ENCODE results near the gene CACNA2D2.
A peak's percentile ranks its signal among the peaks of the same experiment; 100 is the strongest.
"Not testable (repeated sequence)": the region's sequence is repeated elsewhere in the genome, so short reads cannot be mapped to it uniquely, and the experiment has no call there.

Gene CACNA2D2

GRCh38 chr3:50525987-50526386 is 22.6 kb upstream of the CACNA2D2 start:
- no peak for DNase-seq

- peak; percentile 4 for DNase-seq
Measured at GRCh38 chr3:50525191-50525910, 21.9 kb upstream of the CACNA2D2 start.

DNA sequence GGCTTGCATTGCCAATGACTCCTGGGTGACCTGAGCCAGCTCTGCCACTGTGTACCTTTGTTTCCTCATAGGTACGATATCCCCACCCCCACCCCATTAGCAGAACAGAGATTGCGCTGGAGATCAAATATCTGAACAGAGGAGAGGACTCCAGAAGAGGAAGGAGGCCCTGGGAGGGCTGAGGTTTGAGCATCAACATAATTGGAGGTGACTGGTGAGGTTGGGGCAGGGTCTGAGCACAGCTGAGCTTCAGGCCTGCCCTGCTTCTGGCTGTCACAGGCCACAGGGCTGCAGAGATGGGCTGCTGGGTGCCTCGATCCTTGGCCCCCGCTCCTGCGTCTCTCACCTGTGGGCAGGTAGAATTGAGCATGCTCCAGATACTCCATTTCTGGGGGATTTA is 21.3 kb upstream of the CACNA2D2 start:
- no peak for DNase-seq

GRCh38 chr3:50523279-50523811 is 19.9 kb upstream of the CACNA2D2 start:
- no peak for DNase-seq

- DNase-seq: no peak
Measured at GRCh38 chr3:50521572-50521971, 18.1 kb upstream of the CACNA2D2 start.

GRCh38 chr3:50520849-50521248 is 17.4 kb upstream of the CACNA2D2 start:
- no peak for DNase-seq

DNA sequence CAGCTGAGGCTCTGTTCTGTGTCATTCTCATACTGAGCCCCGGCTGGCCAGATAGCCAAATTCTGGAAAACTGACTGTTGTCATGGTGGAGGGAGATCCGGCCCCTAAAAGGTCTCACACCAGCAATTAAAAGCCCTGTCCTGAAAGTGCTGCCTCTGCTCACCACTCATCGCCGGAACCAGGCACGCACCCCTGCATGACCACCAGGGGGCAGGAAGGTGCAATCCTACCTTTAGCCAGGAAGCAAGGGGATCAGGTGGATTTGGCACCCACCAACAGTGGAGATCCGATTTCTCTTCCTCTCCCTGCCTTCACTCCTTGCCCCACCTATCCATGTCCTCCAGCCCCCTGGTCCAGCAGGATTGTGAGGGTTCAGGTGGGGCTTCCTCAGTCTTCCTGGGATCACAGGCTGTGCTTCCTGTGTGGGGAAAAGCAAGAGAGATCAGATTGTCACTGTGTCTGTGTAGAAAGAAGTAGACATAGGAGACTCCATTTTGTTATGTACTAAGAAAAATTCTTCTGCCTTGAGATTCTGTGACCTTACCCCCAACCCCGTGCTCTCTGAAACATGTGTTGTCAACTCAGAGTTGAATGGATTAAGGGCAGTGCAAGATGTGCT is 16.1 kb upstream of the CACNA2D2 start:
- DNase-seq: peak; percentile 46

GRCh38 chr3:50518436-50518835 is 15.0 kb upstream of the CACNA2D2 start:
- DNase-seq: no peak

GRCh38 chr3:50517721-50518206 is 14.3 kb upstream of the CACNA2D2 start:
- DNase-seq: no peak

DNA sequence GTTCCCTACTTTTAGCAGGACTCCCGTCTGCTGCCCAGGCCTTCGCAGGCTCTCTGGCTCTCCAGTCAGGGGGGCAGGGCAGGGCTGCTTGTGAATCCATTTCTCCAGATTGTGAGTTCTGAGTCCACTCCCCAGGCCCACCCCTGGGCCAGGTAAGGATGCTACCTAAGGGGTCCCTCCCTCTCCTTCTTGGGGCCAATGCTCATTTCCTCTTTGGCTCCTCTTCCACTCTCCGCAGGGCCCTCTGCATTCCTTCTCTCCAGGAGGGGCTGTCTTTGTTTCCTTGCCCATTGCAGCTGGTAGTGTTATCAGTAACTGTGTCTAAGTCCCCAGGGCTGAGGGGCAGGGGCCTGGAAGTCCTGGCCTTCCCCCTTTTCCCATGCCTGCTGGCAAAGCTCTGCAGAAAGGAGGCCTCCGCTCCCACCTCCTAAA is 13.0 kb upstream of the CACNA2D2 start:
- DNase-seq: no peak

GRCh38 chr3:50515565-50516439 is 12.4 kb upstream of the CACNA2D2 start:
- peak; percentile 11 for DNase-seq

DNA sequence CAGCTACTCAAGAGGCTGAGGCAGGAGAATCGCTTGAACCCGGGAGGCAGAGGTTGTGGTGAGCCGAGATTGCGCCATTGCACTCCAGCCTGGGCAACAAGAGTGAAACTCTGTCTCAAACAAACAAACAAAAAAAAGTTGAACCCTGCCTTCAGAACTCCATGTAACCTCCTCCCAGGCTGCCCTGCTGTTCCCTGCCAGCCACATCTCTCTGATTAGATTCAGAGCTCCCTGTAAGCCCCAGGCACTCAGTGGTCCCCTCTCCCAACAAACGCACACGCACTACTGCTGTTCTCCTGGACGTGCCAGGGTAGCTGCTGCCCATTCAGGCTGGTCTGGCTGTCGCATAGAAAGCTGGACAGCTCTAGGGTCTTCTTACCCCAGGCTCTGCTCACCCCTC is 9.5 kb upstream of the CACNA2D2 start:
- not testable (repeated sequence) for DNase-seq

DNA sequence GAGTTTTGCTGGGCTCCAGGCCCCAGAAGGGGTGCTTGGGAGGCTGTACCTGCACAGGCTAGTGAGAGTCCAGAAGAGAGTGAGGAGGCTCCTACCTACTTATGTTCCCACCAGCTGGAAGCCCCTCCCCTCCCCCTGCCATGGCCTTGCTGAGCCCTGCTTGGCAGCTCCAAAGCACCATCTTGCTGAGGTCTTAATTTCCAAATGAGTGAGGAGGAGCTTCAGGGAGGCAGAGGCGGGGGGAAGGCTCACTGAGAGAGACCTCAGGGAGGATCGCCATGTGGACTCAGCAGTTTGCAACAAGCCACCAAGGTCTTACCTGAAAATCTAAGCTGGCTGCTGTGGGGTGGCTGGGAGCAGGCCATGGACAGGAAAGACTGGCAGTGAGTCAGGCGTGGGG is 8.7 kb upstream of the CACNA2D2 start:
- DNase-seq: no peak

- no peak for DNase-seq
Measured at GRCh38 chr3:50510325-50510724, 6.9 kb upstream of the CACNA2D2 start.

- DNase-seq: no peak
Measured at GRCh38 chr3:50509715-50510114, 6.3 kb upstream of the CACNA2D2 start.

DNA sequence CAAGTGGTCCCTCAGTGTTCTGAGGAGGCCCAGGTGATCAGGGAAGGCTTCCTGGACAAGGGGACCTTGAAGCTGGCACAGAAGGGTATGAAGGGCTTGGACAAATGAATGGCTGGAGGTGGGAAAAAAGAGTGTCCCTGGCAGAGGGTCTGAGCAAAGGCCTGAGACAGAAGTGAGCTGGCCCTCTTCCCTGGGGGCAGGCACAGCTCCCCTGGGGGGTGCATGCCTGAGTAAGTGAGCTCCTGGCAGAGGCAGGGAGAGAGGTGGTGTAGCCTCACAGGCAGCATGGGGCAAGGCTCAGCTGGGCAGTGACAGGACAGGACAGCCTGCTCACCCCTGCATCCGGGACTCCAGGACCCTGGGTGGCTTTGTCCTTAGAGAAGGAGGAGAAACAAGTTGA is 5.4 kb upstream of the CACNA2D2 start:
- DNase-seq: no peak

DNA sequence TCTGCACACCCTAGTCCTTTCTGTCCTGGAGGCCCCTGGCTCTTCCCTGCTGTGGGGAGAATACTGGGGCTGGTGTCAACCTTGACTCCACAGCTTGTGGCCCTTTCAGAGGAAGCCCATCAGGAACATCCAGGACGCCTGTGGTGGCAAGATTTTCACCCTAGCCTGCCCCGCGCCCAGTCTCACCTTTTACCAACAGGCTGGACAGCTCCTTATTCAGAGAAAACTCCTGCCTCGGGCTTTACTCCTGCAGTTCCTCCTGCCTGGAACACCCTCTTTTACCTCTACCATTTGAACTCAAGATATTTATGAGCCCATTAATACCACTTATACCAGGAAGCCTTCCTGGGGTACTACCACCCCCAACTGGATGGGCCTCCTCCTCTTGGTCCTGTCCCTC is 2.7 kb upstream of the CACNA2D2 start:
- DNase-seq: no peak

- no peak for DNase-seq
Measured at GRCh38 chr3:50504681-50505080, 1.2 kb upstream of the CACNA2D2 start.

GRCh38 chr3:50502584-50503423 is 630 bp downstream of the CACNA2D2 start:
- DNase-seq: no peak

DNA sequence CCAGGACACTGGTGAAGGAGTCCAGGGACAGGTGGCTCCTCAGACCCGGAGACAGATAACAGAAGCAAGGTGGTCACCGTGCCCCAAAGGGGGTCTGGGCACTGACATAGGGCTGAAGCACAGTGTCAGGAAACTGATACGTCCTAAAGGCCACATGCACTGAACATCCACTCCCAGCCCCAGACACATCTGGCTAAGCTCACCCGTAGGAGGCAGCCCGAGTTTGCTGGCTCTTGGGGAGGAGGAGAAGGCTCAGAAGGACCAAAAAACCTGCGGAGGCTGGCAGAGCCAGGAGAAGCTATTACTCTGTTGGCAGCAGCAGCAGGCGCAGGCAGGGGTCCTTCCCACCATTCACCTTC is 1.2 kb downstream of the CACNA2D2 start:
- DNase-seq: no peak

- no peak for DNase-seq
Measured at GRCh38 chr3:50495609-50496423, 7.6 kb downstream of the CACNA2D2 start.

GRCh38 chr3:50494126-50494525 is 9.3 kb downstream of the CACNA2D2 start:
- DNase-seq: no peak
